Keratinocyte (primary cell): ENCODE data around the gene CNFN. TPM values are rescaled to one million over a fixed set of nuclear protein-coding genes. Genes with fewer than 3 reads are reported as not detected.

Experiments
- DNase-seq: peaks from one replicate; pipeline ENCODE4 v3.0.0-alpha.2; 2011; ENCODE audit warnings: low read depth, missing footprints, low spot score
- FAIRE-seq: peaks from 2 replicates; lab custom pipeline; 2011; peaks lifted over from hg19 to GRCh38; lab: Jason Lieb, UNC
- H2AFZ ChIP-seq: 2 replicates; pipeline ENCODE4 v1.6.0; 2012; ENCODE audit warnings: low read length, control low read depth, inconsistent platforms; ENCODE audit not compliant: control insufficient read depth
- H3K27ac ChIP-seq: 2 replicates; pipeline ENCODE4 v1.5.1; 2011; ENCODE audit warnings: low read length; ENCODE audit not compliant: control insufficient read depth, insufficient read depth
- H3K27me3 ChIP-seq: 3 replicates; pipeline ENCODE4 v1.6.0; 2011; ENCODE audit warnings: low read length; ENCODE audit not compliant: control insufficient read depth, insufficient read depth; ENCODE audit errors: extremely low read depth
- H3K36me3 ChIP-seq, 2 experiments: 2 replicates in 1 of 2; 3 replicates in 1 of 2; pipeline ENCODE4 v1.5.1; 2011; ENCODE audit warnings: low read length in 2 of 2, mild to moderate bottlenecking in 1 of 2; ENCODE audit not compliant: control insufficient read depth in 2 of 2, insufficient read depth in 2 of 2; ENCODE audit errors: extremely low read depth in 1 of 2
- H3K4me1 ChIP-seq: 3 replicates; pipeline ENCODE4 v1.5.1; 2011; ENCODE audit warnings: low read length; ENCODE audit not compliant: control insufficient read depth, insufficient read depth; ENCODE audit errors: extremely low read depth
- H3K4me2 ChIP-seq: 3 replicates; pipeline ENCODE4 v1.6.0; 2011; ENCODE audit warnings: low read depth, low read length; ENCODE audit not compliant: control insufficient read depth, insufficient read depth; ENCODE audit errors: extremely low read depth
- H3K4me3 ChIP-seq, 3 experiments: fragments of 200-600 bp in 1 of 3; sonication (generic) in 1 of 3; 2 replicates in 2 of 3; 3 replicates in 1 of 3; pipeline ENCODE4 v1.5.1; 2011 to 2016; ENCODE audit warnings: low read length in 3 of 3, mild to moderate bottlenecking in 3 of 3, control low read depth in 2 of 3, inconsistent platforms in 1 of 3, low read depth in 1 of 3, mixed read lengths in 1 of 3, mixed run types in 1 of 3, moderate library complexity in 1 of 3; ENCODE audit not compliant: control insufficient read depth in 2 of 3, insufficient read depth in 2 of 3; ENCODE audit errors: extremely low read depth in 1 of 3
- H3K79me2 ChIP-seq: 2 replicates; pipeline ENCODE4 v1.6.0; 2012; ENCODE audit warnings: low read length; ENCODE audit not compliant: control insufficient read depth, insufficient read depth
- H3K9ac ChIP-seq: 3 replicates; pipeline ENCODE4 v1.6.0; 2011; ENCODE audit warnings: low read length; ENCODE audit not compliant: control insufficient read depth, insufficient read depth; ENCODE audit errors: extremely low read depth
- H3K9me1 ChIP-seq: 3 replicates; pipeline ENCODE4 v1.6.0; 2011; ENCODE audit warnings: low read length; ENCODE audit not compliant: control insufficient read depth, insufficient read depth; ENCODE audit errors: extremely low read depth
- H3K9me3 ChIP-seq: 2 replicates; pipeline ENCODE4 v1.5.1; 2012; ENCODE audit warnings: low read depth, low read length; ENCODE audit not compliant: control insufficient read depth
- H4K20me1 ChIP-seq: 3 replicates; pipeline ENCODE4 v1.6.0; 2011; ENCODE audit warnings: low read length; ENCODE audit not compliant: control insufficient read depth, insufficient read depth; ENCODE audit errors: extremely low read depth
- CTCF ChIP-seq, 3 experiments: IDR thresholded peaks in 1 of 3; conservative IDR thresholded peaks in 1 of 3; optimal IDR thresholded peaks in 1 of 3; 2 replicates in 2 of 3; 3 replicates in 1 of 3; pipeline versions ENCODE3 to v1.5.1; 2011; ENCODE audit warnings: low read length in 3 of 3, mild to moderate bottlenecking in 3 of 3, moderate library complexity in 2 of 3, control low read depth in 1 of 3, inconsistent platforms in 1 of 3; ENCODE audit not compliant: insufficient read depth in 2 of 3; ENCODE audit errors: extremely low read depth in 1 of 3
- EZH2 ChIP-seq: IDR thresholded peaks from one replicate; pipeline ENCODE4 v1.6.1; 2012; ENCODE audit warnings: inconsistent platforms, mild to moderate bottlenecking, low read length, moderate library complexity
- dilution Hi-C: fragments of 300-500 bp; cut with MboI; formaldehyde crosslinking; loops from one replicate; pipeline ENCODE4 v1.7.0; 2020; ENCODE audit warnings: low sequenced_read_pairs; ENCODE audit not compliant: extremely low pct_ligation_motif_present
- polyA plus RNA-seq, 5 experiments: library from polyadenylated mRNA; depleted of rRNA in 3 of 5; stranded (reverse) in 3 of 5; stranded (forward) in 1 of 5; unstranded in 1 of 5; fragments of >200 nt; gene quantifications; 1 replicate in 1 of 5; 2 replicates in 3 of 5; 3 replicates in 1 of 5; pipeline versions ENCODE4 v1.2.1 to v1.2.3, GENCODE V29; 2011 to 2012; ENCODE audit warnings: missing spikeins in 2 of 5, low read depth in 1 of 5, low replicate concordance in 1 of 5

CNFN gene
- polyA plus RNA-seq, 1 donor (not counting 4 experiments of a cell fraction or from before 2014, with no cell fraction given): 3.0 TPM

DNA sequence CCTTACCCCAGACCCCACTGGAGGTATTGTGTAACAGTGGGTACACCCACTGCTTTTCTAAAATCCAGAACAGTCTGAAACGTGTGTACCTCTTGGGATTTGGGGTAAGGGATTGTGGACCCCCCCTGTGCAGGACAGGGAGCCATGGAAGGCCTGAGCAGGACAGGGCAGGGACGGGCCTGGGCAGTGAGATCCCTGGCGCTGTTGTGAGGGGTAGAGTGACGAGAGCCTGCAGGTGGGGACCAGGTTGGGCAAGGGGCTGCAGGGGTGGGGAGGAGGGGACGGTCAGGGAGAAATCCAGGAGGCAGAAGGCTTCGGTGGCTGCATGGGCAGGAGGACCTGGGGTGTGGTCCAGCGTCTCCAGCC, 28.6 kb downstream of the CNFN start:
- no peak overlapping the region for H3K4me2 ChIP-seq
- DNase-seq (no peak), FAIRE-seq (no peak)
- dilution Hi-C loops: no loop called here
- H3K9ac ChIP-seq: no peak overlapping the region
- H3K27me3 ChIP-seq: no peaks in the 10 kb centered on the region
- no peak for TF ChIP-seq CTCF (optimal IDR thresholded peaks at IDR 0.05 in 1 of 3, IDR thresholded peaks at IDR 0.05 in 1 of 3, conservative IDR thresholded peaks at IDR 0.05 in 1 of 3; ENCODE audit: extremely low read depth in 1 of 3, insufficient read depth in 2 of 3, low read length in 3 of 3)
- no peak for TF ChIP-seq EZH2
- H3K9me3 ChIP-seq: no peaks in the 10 kb centered on the region
- H3K27ac ChIP-seq: no peak overlapping the region
- H4K20me1 ChIP-seq: no peaks in the 10 kb centered on the region
- H3K9me1 ChIP-seq: no peaks in the 10 kb centered on the region
- H3K4me1 ChIP-seq: no peaks in the 10 kb centered on the region
- no peak overlapping the region for H3K4me3 ChIP-seq
- H2AFZ ChIP-seq: no peak overlapping the region
- no peaks in the 10 kb centered on the region for H3K79me2 ChIP-seq
- H3K36me3 ChIP-seq: peaks cover 0 to 8% of the 10 kb centered on the region in 2 experiments

DNA sequence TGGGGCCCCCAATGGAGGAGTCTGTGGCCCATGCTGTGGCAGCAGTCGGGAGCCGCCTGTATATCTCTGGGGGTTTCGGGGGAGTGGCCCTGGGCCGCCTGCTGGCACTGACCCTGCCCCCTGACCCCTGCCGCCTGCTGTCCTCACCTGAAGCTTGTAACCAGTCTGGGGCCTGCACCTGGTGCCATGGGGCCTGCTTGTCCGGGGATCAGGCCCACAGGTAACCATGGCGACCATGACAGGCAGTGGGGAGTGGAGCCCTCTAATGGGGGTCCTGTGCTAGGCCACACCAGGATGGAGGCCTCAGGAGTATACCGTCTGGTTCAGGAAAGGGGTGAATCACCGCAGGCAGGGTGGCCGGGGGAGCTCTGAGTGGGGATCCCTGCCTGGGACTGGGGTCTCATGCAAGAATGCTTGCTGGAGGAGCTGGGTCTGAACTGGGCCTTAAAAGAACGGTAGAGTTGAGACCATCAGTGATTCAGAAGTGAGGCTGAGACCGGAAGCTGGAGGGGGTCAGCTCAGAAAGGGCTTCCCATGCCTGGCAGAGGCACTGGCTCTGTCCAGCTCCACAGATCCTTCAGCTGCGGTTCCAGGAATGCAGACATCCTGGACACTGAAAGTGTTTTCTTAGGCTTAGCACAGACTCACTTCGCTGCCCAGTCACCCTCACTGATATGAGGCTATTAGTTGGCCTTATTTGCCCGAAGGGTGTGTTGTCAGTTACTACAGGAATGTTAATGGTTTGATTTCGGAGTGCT, 29.1 kb downstream of the CNFN start:
- H3K9me3 ChIP-seq: no peaks in the 10 kb centered on the region
- H2AFZ ChIP-seq: no peak overlapping the region
- H3K36me3 ChIP-seq: peaks cover 0 to 8% of the 10 kb centered on the region in 2 experiments
- FAIRE-seq: no peak
- H3K27me3 ChIP-seq: no peaks in the 10 kb centered on the region
- H3K4me1 ChIP-seq: no peaks in the 10 kb centered on the region
- H3K9ac ChIP-seq: no peak overlapping the region
- H3K4me2 ChIP-seq: no peak overlapping the region
- no peaks in the 10 kb centered on the region for H4K20me1 ChIP-seq
- no peak overlapping the region for H3K4me3 ChIP-seq
- no peaks in the 10 kb centered on the region for H3K79me2 ChIP-seq
- TF ChIP-seq CTCF (optimal IDR thresholded peaks at IDR 0.05 in 1 of 3, IDR thresholded peaks at IDR 0.05 in 1 of 3, conservative IDR thresholded peaks at IDR 0.05 in 1 of 3; ENCODE audit: extremely low read depth in 1 of 3, insufficient read depth in 2 of 3, low read length in 3 of 3) (no peak), EZH2 (no peak)
- no peaks in the 10 kb centered on the region for H3K9me1 ChIP-seq
- dilution Hi-C loops: no loop called here
- no peak overlapping the region for H3K27ac ChIP-seq
- no peak for DNase-seq
